CD4-positive, CD25-positive, alpha-beta regulatory T cell (primary cell): Measurements from ENCODE around the gene AGBL1. TPM values are rescaled to one million over a fixed set of nuclear protein-coding genes. Genes with fewer than 3 reads are reported as not detected.
"Not testable (repeated sequence)": the region's sequence is repeated elsewhere in the genome, so short reads cannot be mapped to it uniquely, and the experiment has no call there.

ENCODE experiments used
- ATAC-seq, 2 donors: fragments of 150-1000 bp; cut with Tn5 transposase; one replicate each; pipeline ENCODE4 v1.10.0; 2021; ENCODE audit warnings: low read depth in 2 of 2, moderate number of reproducible peaks in 2 of 2, moderate library complexity in 1 of 2
- DNase-seq, 3 donors: peaks; one replicate each; pipeline versions ENCODE4 v3.0.0 to v3.0.0-alpha.2; 2012 to 2022; ENCODE audit warnings: mixed read lengths in 1 of 3
- H3K27ac ChIP-seq: one replicate; pipeline ENCODE4 v1.7.0; 2013; ENCODE audit warnings: mild to moderate bottlenecking, low read length; ENCODE audit not compliant: insufficient read depth, poor library complexity, severe bottlenecking
- H3K27me3 ChIP-seq: one replicate; pipeline ENCODE4 v1.7.0; 2013; ENCODE audit warnings: low read length; ENCODE audit not compliant: control insufficient read depth, insufficient read depth
- H3K36me3 ChIP-seq: one replicate; pipeline ENCODE4 v1.7.0; 2013; ENCODE audit warnings: mild to moderate bottlenecking, low read length, moderate library complexity; ENCODE audit not compliant: control insufficient read depth, insufficient read depth
- H3K4me1 ChIP-seq: 2 replicates; pipeline ENCODE4 v1.7.0; 2013; ENCODE audit warnings: mild to moderate bottlenecking, low read length; ENCODE audit not compliant: insufficient read depth, control insufficient read depth, poor library complexity, severe bottlenecking
- H3K4me3 ChIP-seq: one replicate; pipeline ENCODE4 v1.7.0; 2013; ENCODE audit warnings: low read depth, mild to moderate bottlenecking, low read length, moderate library complexity
- H3K9me3 ChIP-seq, 2 experiments: 1 replicate in 1 of 2; 2 replicates in 1 of 2; pipeline ENCODE4 v1.7.0; 2013; ENCODE audit warnings: low read length in 2 of 2, mild to moderate bottlenecking in 1 of 2, moderate library complexity in 1 of 2; ENCODE audit not compliant: control insufficient read depth in 2 of 2
- H3K27ac Mint-ChIP-seq, 3 donors: one replicate each; pipeline ENCODE4 v1.8.0; 2020 to 2022; ENCODE audit warnings: mild to moderate bottlenecking in 3 of 3, mixed read lengths in 3 of 3, moderate library complexity in 2 of 3
- H3K27me3 Mint-ChIP-seq: one replicate; pipeline ENCODE4 v1.8.0; 2022; ENCODE audit warnings: mild to moderate bottlenecking, mixed read lengths
- H3K36me3 Mint-ChIP-seq: one replicate; pipeline ENCODE4 v1.8.0; 2020; ENCODE audit warnings: mixed read lengths
- H3K4me1 Mint-ChIP-seq, 4 donors: one replicate each; pipeline ENCODE4 v1.8.0; 2020 to 2022; ENCODE audit warnings: mixed read lengths in 4 of 4, mild to moderate bottlenecking in 1 of 4
- H3K4me3 Mint-ChIP-seq, 4 donors: one replicate each; pipeline ENCODE4 v1.8.0; 2020 to 2022; ENCODE audit warnings: mild to moderate bottlenecking in 4 of 4, mixed read lengths in 4 of 4, moderate library complexity in 3 of 4
- H3K9me3 Mint-ChIP-seq, 7 donors: one replicate each; pipeline ENCODE4 v1.8.0; 2020 to 2022; ENCODE audit warnings: mixed read lengths in 7 of 7, mild to moderate bottlenecking in 3 of 7, moderate library complexity in 2 of 7
- polyA plus RNA-seq, 4 donors: library from polyadenylated mRNA; unstranded; fragments of 300-500 nt; fragmentation: Illumina TruSeq; gene quantifications; one replicate each; pipeline ENCODE4 v1.2.3, GENCODE V29; 2021
- total RNA-seq: library from RNA; stranded (reverse); gene quantifications from one replicate; pipeline ENCODE4 v1.2.3, GENCODE V29; 2022

AGBL1 gene
- total and polyA plus RNA-seq, 5 donors from 2014 or later: not detected

- H3K9me3 ChIP-seq, H3K4me1 ChIP-seq, H3K36me3 Mint-ChIP-seq, H3K27ac ChIP-seq, ATAC-seq, H3K4me3 Mint-ChIP-seq, H3K4me3 ChIP-seq, H3K9me3 Mint-ChIP-seq, H3K27me3 ChIP-seq, H3K27ac Mint-ChIP-seq, H3K4me1 Mint-ChIP-seq, DNase-seq, H3K36me3 ChIP-seq: not testable (repeated sequence)
- H3K27me3 Mint-ChIP-seq: peaks cover 11% of the 10 kb centered on the region
These were observed 43.2 kb downstream of the AGBL1 start for GRCh38 chr15:86122691-86123391.

GRCh38 chr15:86125775-86126174 is 46.1 kb downstream of the AGBL1 start:
- ATAC-seq: no peak
- Mint-ChIP-seq H3K27me3 (peaks cover 11% of the 10 kb centered on the region), H3K27ac (no peak overlapping the region), H3K9me3 (no peaks in the 10 kb centered on the region), H3K4me3 (no peak overlapping the region), H3K4me1 (no peaks in the 10 kb centered on the region), H3K36me3 (no peaks in the 10 kb centered on the region)
- Histone ChIP-seq H3K4me3 (no peak overlapping the region), H3K27ac (no peak overlapping the region), H3K9me3 (no peaks in the 10 kb centered on the region), H3K4me1 (no peaks in the 10 kb centered on the region), H3K36me3 (no peaks in the 10 kb centered on the region), H3K27me3 (no peaks in the 10 kb centered on the region)
- no peak for DNase-seq

GRCh38 chr15:86127547-86127946 is 47.9 kb downstream of the AGBL1 start:
- Mint-ChIP-seq H3K27ac (no peak overlapping the region), H3K36me3 (no peaks in the 10 kb centered on the region), H3K27me3 (peaks cover 11% of the 10 kb centered on the region), H3K9me3 (no peaks in the 10 kb centered on the region), H3K4me1 (no peaks in the 10 kb centered on the region), H3K4me3 (no peak overlapping the region)
- Histone ChIP-seq H3K4me1 (no peaks in the 10 kb centered on the region), H3K4me3 (no peak overlapping the region), H3K9me3 (no peaks in the 10 kb centered on the region), H3K27me3 (no peaks in the 10 kb centered on the region), H3K36me3 (no peaks in the 10 kb centered on the region), H3K27ac (no peak overlapping the region)
- no peak for DNase-seq
- ATAC-seq: no peak

GRCh38 chr15:86135041-86135440 is 55.4 kb downstream of the AGBL1 start:
- H3K9me3 Mint-ChIP-seq: peaks cover 0 to 5% (median 0%) of the 10 kb centered on the region in 7 donors
- DNase-seq (no peak), ATAC-seq (no peak)
- Histone ChIP-seq H3K9me3 (no peaks in the 10 kb centered on the region), H3K27ac (no peak overlapping the region), H3K4me3 (no peak overlapping the region), H3K36me3 (no peaks in the 10 kb centered on the region), H3K4me1 (no peaks in the 10 kb centered on the region), H3K27me3 (no peaks in the 10 kb centered on the region)
- H3K4me1 Mint-ChIP-seq: no peaks in the 10 kb centered on the region
- no peak overlapping the region for H3K27ac Mint-ChIP-seq
- no peaks in the 10 kb centered on the region for H3K36me3 Mint-ChIP-seq
- no peaks in the 10 kb centered on the region for H3K27me3 Mint-ChIP-seq
- no peak overlapping the region for H3K4me3 Mint-ChIP-seq

GRCh38 chr15:86136861-86137260 is 57.2 kb downstream of the AGBL1 start:
- no peak for DNase-seq
- peaks cover 0 to 6% (median 2%) of the 10 kb centered on the region in 7 donors for H3K9me3 Mint-ChIP-seq
- no peak overlapping the region for H3K27ac Mint-ChIP-seq
- H3K4me3 ChIP-seq: no peak overlapping the region
- no peaks in the 10 kb centered on the region for H3K27me3 Mint-ChIP-seq
- H3K4me3 Mint-ChIP-seq: no peak overlapping the region
- no peaks in the 10 kb centered on the region for H3K4me1 ChIP-seq
- no peak for ATAC-seq
- no peak overlapping the region for H3K27ac ChIP-seq
- no peaks in the 10 kb centered on the region for H3K4me1 Mint-ChIP-seq
- H3K36me3 ChIP-seq: no peaks in the 10 kb centered on the region
- no peaks in the 10 kb centered on the region for H3K36me3 Mint-ChIP-seq
- H3K9me3 ChIP-seq: no peaks in the 10 kb centered on the region
- H3K27me3 ChIP-seq: no peaks in the 10 kb centered on the region

GRCh38 chr15:86138798-86139197 is 59.1 kb downstream of the AGBL1 start:
- H3K27me3 Mint-ChIP-seq: no peaks in the 10 kb centered on the region
- no peak overlapping the region for H3K4me3 ChIP-seq
- H3K36me3 Mint-ChIP-seq: no peaks in the 10 kb centered on the region
- no peaks in the 10 kb centered on the region for H3K4me1 ChIP-seq
- H3K27ac Mint-ChIP-seq: no peak overlapping the region
- H3K27me3 ChIP-seq: no peaks in the 10 kb centered on the region
- H3K27ac ChIP-seq: no peak overlapping the region
- DNase-seq (no peak), ATAC-seq (no peak)
- no peaks in the 10 kb centered on the region for H3K4me1 Mint-ChIP-seq
- H3K36me3 ChIP-seq: no peaks in the 10 kb centered on the region
- H3K9me3 Mint-ChIP-seq: peaks cover 0 to 6% (median 1%) of the 10 kb centered on the region in 7 donors
- no peak overlapping the region for H3K4me3 Mint-ChIP-seq
- H3K9me3 ChIP-seq: peaks cover 0 to 2% of the 10 kb centered on the region in 2 experiments

GRCh38 chr15:86139828-86140227 is 60.2 kb downstream of the AGBL1 start:
- Mint-ChIP-seq H3K4me1 (no peaks in the 10 kb centered on the region), H3K36me3 (no peaks in the 10 kb centered on the region), H3K4me3 (no peak overlapping the region), H3K27me3 (no peaks in the 10 kb centered on the region), H3K27ac (no peak overlapping the region), H3K9me3 (peaks cover 0 to 6% (median 1%) of the 10 kb centered on the region in 7 donors)
- Histone ChIP-seq H3K4me3 (no peak overlapping the region), H3K9me3 (peaks cover 0 to 2% of the 10 kb centered on the region in 2 experiments), H3K27me3 (no peaks in the 10 kb centered on the region), H3K4me1 (no peaks in the 10 kb centered on the region), H3K36me3 (no peaks in the 10 kb centered on the region), H3K27ac (no peak overlapping the region)
- ATAC-seq (no peak), DNase-seq (no peak)

GRCh38 chr15:86154705-86155104 is 75.0 kb downstream of the AGBL1 start:
- peaks cover 4% of the 10 kb centered on the region for H3K27me3 Mint-ChIP-seq
- DNase-seq (no peak), ATAC-seq (no peak)
- no peak overlapping the region for H3K4me3 ChIP-seq
- no peaks in the 10 kb centered on the region for H3K4me1 Mint-ChIP-seq
- no peak overlapping the region for H3K27ac Mint-ChIP-seq
- H3K27me3 ChIP-seq: no peaks in the 10 kb centered on the region
- H3K4me3 Mint-ChIP-seq: no peak overlapping the region
- H3K36me3 Mint-ChIP-seq: no peaks in the 10 kb centered on the region
- no peaks in the 10 kb centered on the region for H3K9me3 ChIP-seq
- no peaks in the 10 kb centered on the region for H3K36me3 ChIP-seq
- H3K4me1 ChIP-seq: no peaks in the 10 kb centered on the region
- peaks cover 0 to 24% (median 5%) of the 10 kb centered on the region in 7 donors for H3K9me3 Mint-ChIP-seq
- H3K27ac ChIP-seq: no peak overlapping the region
